OCI-LY3 (cell line): ENCODE results near the gene VPS13A.

ENCODE experiments used
- EZH2phosphoT487 ChIP-seq: fragments of 200-600 bp; shearing (Covaris generic); IDR thresholded peaks from 2 replicates; pipeline ENCODE4 v1.6.1; 2018; ENCODE audit warnings: antibody characterized with exemption, mixed run types, low read depth
- TF ChIP-seq, protein P1 (sequence below): fragments of 200-600, 300-600 bp; sonication (generic); IDR thresholded peaks from 2 replicates; pipeline ENCODE4 v1.5.1; 2014; ENCODE audit warnings: antibody characterized with exemption, low read length, low read depth

DNA sequence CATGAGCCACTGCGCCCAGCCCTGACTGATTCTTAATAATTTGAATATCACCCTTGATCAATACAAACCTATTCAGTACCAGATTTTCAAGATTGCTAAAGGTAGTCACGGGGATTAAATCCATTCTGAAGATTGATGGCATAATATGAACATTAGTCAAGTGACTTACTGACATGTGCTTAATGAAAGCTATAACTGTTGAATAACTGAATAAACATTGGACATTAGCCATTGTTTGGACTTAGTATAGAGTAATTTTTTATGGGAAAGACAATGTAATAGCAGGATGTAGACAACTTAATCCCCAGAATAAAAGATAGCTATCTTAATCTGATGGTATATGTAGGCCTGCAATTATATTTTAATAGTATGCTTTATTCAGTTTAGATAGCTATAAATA lies 35.0 kb upstream of the VPS13A start:
- no peak for TF ChIP-seq EZH2phosphoT487
- TF ChIP-seq, protein P1, sequence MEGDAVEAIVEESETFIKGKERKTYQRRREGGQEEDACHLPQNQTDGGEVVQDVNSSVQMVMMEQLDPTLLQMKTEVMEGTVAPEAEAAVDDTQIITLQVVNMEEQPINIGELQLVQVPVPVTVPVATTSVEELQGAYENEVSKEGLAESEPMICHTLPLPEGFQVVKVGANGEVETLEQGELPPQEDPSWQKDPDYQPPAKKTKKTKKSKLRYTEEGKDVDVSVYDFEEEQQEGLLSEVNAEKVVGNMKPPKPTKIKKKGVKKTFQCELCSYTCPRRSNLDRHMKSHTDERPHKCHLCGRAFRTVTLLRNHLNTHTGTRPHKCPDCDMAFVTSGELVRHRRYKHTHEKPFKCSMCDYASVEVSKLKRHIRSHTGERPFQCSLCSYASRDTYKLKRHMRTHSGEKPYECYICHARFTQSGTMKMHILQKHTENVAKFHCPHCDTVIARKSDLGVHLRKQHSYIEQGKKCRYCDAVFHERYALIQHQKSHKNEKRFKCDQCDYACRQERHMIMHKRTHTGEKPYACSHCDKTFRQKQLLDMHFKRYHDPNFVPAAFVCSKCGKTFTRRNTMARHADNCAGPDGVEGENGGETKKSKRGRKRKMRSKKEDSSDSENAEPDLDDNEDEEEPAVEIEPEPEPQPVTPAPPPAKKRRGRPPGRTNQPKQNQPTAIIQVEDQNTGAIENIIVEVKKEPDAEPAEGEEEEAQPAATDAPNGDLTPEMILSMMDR: no peak
